RPMI7951 (cell line): ENCODE results near the gene SUSD5. TPM values are rescaled to one million over a fixed set of nuclear protein-coding genes. Genes with fewer than 3 reads are reported as not detected.
A peak's percentile ranks its signal among the peaks of the same experiment; 100 is the strongest.
"Not testable (repeated sequence)": the region's sequence is repeated elsewhere in the genome, so short reads cannot be mapped to it uniquely, and the experiment has no call there.

Experiments
- DNase-seq: peaks from one replicate; pipeline ENCODE4 v3.0.0-alpha.2; 2012; ENCODE audit warnings: low read depth
- total RNA-seq: library from RNA; depleted of rRNA; stranded (reverse); fragments of >200 nt; shearing (Covaris generic); gene quantifications from 2 replicates; pipeline ENCODE4 v1.2.3, GENCODE V29; 2014

SUSD5 gene
- total RNA-seq, 1 experiment from 2014 or later: 4.6 TPM

- DNase-seq: no peak
These were observed 65.9 kb downstream of the SUSD5 start for GRCh38 chr3:33152363-33153360.

- DNase-seq: no peak
These were observed 69.3 kb downstream of the SUSD5 start for GRCh38 chr3:33149342-33149741.

GRCh38 chr3:33146791-33147445 lies 71.7 kb downstream of the SUSD5 start:
- DNase-seq: peak; percentile 45

GRCh38 chr3:33145901-33146580 lies 72.6 kb downstream of the SUSD5 start:
- DNase-seq: no peak

- peak; percentile 29 for DNase-seq
These were observed 73.2 kb downstream of the SUSD5 start for GRCh38 chr3:33145221-33145900.

GRCh38 chr3:33144433-33144832 lies 74.2 kb downstream of the SUSD5 start:
- peak; percentile 29 for DNase-seq

- no peak for DNase-seq
These were observed 77.6 kb downstream of the SUSD5 start for GRCh38 chr3:33141006-33141405.

GRCh38 chr3:33139996-33140395 lies 78.6 kb downstream of the SUSD5 start:
- no peak for DNase-seq

GRCh38 chr3:33139006-33139623 lies 79.5 kb downstream of the SUSD5 start:
- not testable (repeated sequence) for DNase-seq

GRCh38 chr3:33137691-33138090 lies 80.9 kb downstream of the SUSD5 start:
- no peak for DNase-seq

GRCh38 chr3:33134026-33134625 lies 84.5 kb downstream of the SUSD5 start:
- DNase-seq: no peak

- DNase-seq: no peak
These were observed 86.6 kb downstream of the SUSD5 start for GRCh38 chr3:33132019-33132360.

- peak; percentile 65 for DNase-seq
These were observed 87.1 kb downstream of the SUSD5 start for GRCh38 chr3:33131331-33132018.

GRCh38 chr3:33130144-33130543 lies 88.5 kb downstream of the SUSD5 start:
- DNase-seq: no peak

- DNase-seq: no peak
These were observed 89.9 kb downstream of the SUSD5 start for GRCh38 chr3:33128706-33129105.

GRCh38 chr3:33125840-33126239 lies 92.8 kb downstream of the SUSD5 start:
- DNase-seq: no peak

GRCh38 chr3:33124638-33125037 lies 94.0 kb downstream of the SUSD5 start:
- no peak for DNase-seq

- no peak for DNase-seq
These were observed 95.6 kb downstream of the SUSD5 start for GRCh38 chr3:33122991-33123390.

- DNase-seq: no peak
These were observed 98.7 kb downstream of the SUSD5 start for GRCh38 chr3:33119891-33120290.

- no peak for DNase-seq
These were observed 101.1 kb downstream of the SUSD5 start for GRCh38 chr3:33117461-33117860.
